Mononuclear cell (primary cell): ENCODE data around the gene ZNF275. TPM values are rescaled to one million over a fixed set of nuclear protein-coding genes. Genes with fewer than 3 reads are reported as not detected.

Experiments
- H3K27me3 ChIP-seq: 2 replicates; pipeline ENCODE4 v1.6.0; 2011; ENCODE audit warnings: low read length, control low read depth; ENCODE audit not compliant: insufficient read depth
- H3K4me1 ChIP-seq: 2 replicates; pipeline ENCODE4 v1.5.1; 2011; ENCODE audit warnings: mild to moderate bottlenecking, low read length, control low read depth; ENCODE audit not compliant: insufficient read depth
- H3K4me3 ChIP-seq: 2 replicates; pipeline ENCODE4 v1.5.1; 2011; ENCODE audit warnings: mild to moderate bottlenecking, low read length, moderate library complexity
- H3K9me3 ChIP-seq: 2 replicates; pipeline ENCODE4 v1.5.1; 2011; ENCODE audit warnings: low read depth, mild to moderate bottlenecking, control low read depth, low read length
- total RNA-seq: library from RNA; depleted of rRNA; stranded (reverse); fragments of >200 nt; gene quantifications from one replicate; pipeline ENCODE4 v1.2.3, GENCODE V29; 2012

Gene ZNF275
- total RNA-seq, 1 donor, result 7.8 TPM

DNA sequence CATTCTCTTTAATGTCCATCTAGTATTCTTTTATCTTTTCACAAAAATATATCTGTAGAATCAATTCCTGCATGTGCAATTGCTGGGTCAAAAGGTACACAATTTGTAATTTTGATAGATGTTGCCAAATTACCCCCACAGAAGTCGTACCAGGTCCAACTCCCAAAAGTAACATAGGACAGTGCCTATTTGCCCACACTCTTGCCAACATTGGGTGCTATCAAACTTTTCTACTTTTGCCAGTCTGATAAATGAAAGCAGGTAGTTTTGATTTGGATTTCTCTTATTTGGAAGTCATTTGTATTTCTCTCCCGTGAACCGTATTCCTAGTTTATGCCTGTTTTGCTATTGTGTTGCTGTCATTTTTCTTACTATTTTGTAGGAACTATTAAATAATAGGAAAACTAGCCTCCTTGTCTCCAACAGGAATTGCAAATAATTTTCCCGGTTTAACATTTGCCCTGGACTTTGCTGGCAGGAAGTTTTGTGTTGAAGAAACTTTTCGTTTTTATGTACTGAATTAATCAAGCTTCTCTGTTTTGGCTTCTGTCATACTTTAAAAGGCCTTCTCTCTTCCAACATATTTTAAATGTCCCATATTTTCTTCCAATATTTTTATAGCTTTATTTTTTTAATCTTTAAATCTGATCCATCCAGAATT is 33.1 kb downstream of the ZNF275 start:
- Histone ChIP-seq H3K4me1 (no peaks in the 10 kb centered on the region), H3K27me3 (no peaks in the 10 kb centered on the region), H3K9me3 (no peaks in the 10 kb centered on the region)

DNA sequence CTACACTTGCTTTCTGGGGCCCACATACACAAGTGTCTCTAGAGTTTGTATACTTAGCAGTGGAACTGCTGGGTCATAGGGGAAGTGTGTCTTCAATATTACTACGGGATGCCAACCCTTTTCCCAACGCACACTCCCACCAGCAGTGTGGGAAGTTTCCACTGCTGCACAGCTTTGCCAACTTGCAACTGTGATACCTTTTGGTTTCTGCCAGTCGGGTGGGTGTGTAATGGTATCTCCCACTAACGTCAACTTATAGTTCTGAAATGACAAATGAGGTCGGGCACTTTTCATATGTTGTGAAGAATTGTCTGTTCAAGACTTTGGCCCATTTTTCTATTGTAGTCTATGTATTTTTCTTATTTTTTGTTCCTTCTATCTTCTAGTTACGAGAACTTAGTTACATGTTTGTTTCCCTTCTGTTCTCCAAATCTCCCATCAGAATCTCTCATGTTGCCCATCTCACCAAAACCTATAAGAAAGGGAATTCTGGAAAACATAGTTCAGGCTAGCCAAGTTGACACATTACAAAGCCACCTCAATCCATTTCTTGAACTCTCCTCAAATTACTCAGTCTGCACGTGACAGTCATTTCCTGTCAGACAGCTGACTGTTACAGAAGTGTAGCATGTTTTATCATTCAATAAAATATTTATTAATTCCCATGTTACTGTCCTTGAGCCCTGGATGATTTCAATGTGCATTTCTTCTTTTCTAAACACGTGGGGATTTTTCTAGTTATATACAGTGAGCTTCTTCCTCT is 36.5 kb downstream of the ZNF275 start:
- no peaks in the 10 kb centered on the region for H3K27me3 ChIP-seq
- H3K4me1 ChIP-seq, result no peaks in the 10 kb centered on the region
- no peak overlapping the region for H3K4me3 ChIP-seq
- no peaks in the 10 kb centered on the region for H3K9me3 ChIP-seq

More for the DNA sequence above, 33.1 kb downstream of the ZNF275 start:
- H3K4me3 ChIP-seq, result no peak overlapping the region

DNA sequence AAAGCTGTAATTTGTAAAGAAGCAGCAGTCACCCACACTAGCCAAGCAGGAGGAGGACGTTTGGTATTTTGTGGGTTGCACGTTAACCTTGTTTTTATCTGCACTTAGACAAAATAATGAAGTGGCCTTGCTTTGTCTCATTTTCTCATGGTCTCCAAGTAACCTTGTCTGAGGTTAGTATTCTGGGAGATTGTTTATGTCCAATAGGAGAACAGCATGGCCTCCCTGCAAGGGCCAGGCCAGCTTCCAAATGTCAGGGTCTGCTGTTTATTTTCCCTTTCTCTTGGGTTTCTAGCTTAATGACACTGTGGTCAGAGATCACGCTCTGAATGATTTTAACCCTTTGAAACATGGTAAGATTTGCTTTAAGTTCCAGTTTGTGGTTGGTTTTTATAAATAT is 37.3 kb downstream of the ZNF275 start:
- Histone ChIP-seq H3K9me3 (no peaks in the 10 kb centered on the region), H3K27me3 (no peaks in the 10 kb centered on the region), H3K4me3 (no peak overlapping the region), H3K4me1 (no peaks in the 10 kb centered on the region)

DNA sequence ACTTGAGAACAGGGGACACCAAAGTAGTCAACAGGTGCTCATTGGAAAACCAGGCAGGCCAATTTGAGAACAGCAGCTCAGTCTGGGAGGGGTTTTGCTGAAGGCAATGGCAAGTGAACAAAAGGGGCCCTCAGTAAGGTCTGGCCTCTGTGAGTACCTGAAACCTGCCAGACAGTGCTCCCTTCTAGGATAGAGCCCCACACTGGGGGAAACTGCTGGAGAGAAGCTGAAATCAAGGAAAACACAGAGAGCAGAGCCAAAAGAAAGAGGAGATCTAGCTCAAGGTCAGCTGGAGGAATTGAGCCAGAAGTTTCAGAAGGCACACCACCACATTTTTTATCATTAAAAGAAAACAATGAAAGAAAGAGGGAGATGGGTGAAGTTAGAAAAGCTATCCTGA is 39.0 kb downstream of the ZNF275 start:
- Histone ChIP-seq H3K4me1 (no peaks in the 10 kb centered on the region), H3K4me3 (no peak overlapping the region), H3K9me3 (no peaks in the 10 kb centered on the region), H3K27me3 (no peaks in the 10 kb centered on the region)

DNA sequence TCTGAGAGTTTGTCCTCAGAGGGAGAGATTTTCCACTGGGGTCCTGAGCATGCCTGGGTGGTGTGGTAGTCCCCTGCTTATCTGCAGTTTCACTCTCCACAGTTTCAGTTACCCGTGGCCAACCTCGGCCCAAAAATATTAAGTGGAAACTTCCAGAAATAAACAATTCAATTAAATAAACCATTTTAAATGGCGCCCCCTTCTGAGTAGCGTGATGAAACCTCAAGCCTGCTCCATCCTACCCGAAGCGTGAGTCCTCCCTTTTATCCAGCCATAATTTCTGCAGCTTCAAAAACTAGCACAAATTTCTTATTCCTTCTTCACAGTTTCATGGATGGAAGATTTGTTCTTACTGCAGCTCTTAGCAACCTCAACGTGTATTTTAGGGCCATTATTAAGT is 40.5 kb downstream of the ZNF275 start:
- Histone ChIP-seq H3K27me3 (no peaks in the 10 kb centered on the region), H3K9me3 (no peaks in the 10 kb centered on the region), H3K4me1 (no peaks in the 10 kb centered on the region)

DNA sequence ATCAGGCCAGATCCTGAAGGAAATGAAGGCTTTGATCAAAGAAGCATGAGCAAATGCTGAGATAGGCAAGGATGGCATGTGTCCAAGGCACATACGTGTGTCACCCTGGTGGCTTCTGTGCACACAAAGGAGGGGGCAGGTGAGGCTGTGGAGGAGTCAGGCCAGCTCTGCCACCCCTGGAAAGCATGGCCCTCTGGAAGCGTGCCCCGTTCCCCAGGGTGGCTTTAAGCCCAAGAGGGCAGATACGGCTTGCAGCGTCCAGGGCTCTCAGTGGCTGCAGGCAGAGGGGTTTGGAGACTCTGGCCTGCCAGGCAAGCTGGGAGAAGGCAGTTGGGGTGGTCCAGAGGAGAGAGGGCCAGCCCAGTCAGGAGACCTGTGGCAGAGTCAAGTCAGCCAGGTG is 41.6 kb downstream of the ZNF275 start:
- no peaks in the 10 kb centered on the region for H3K27me3 ChIP-seq
- H3K9me3 ChIP-seq, result no peaks in the 10 kb centered on the region
- H3K4me3 ChIP-seq, result no peak overlapping the region
- H3K4me1 ChIP-seq, result no peaks in the 10 kb centered on the region

More for the DNA sequence above, 40.5 kb downstream of the ZNF275 start:
- H3K4me3 ChIP-seq, result no peak overlapping the region

DNA sequence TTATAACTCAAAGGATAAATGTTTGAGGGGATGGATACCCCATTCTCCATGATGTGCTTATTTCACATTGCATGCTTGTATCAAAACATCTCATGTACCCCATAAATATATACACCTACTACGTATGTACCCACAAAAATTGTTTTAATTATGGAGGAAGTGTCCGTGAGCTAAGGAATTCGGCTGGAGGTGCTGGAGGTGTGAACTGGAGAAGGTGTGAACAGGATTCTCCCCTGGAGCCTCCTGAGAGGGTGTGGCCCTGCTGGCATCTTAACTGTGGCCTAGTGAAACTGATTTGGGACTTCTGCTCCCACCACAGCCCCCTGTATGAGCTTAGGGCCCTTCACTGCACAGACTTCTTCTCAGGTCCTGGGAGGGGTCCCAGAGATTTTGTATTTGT is 43.8 kb downstream of the ZNF275 start:
- Histone ChIP-seq H3K4me3 (no peak overlapping the region), H3K4me1 (no peaks in the 10 kb centered on the region), H3K27me3 (no peaks in the 10 kb centered on the region), H3K9me3 (no peaks in the 10 kb centered on the region)

DNA sequence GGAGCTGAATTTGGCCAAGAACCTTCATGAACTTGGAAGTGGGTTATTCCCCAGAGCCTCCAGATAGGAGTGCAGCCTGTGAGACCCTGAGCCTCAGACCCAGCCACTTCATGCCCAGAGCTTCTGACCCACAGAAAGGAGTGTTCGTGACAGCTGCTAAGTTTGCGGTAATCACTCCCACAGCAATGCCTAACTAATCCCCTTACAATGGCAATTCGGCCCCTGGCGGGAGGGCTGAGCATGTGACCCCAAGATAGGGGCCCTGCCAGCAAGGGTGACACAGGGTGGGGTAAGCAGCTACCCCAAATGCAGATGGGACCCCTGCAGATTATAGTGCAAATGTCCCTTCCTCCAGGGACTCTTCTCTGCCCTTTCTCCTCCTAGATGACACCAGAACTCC is 44.7 kb downstream of the ZNF275 start:
- no peaks in the 10 kb centered on the region for H3K4me1 ChIP-seq
- no peak overlapping the region for H3K4me3 ChIP-seq
- H3K9me3 ChIP-seq, result no peaks in the 10 kb centered on the region
- no peaks in the 10 kb centered on the region for H3K27me3 ChIP-seq

DNA sequence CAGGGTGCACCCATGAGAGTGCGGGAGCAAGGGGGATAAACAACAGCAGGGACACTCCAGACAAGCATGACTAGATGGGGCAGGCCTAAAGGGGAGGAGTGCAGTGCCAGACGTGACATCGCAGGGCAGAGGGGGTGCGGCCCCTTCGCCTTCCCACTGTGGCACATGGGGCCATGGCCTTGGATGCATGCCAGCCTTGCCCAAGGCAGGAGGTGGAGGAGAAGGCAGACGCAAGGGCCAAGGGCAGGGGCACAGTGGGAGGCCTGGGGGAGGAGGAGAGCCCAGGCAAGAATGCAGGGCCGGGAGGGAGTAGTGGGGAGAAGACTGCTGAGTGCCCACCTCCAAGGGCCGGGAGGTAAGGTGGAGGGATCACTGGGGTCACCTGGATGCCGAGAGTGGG is 45.6 kb downstream of the ZNF275 start:
- Histone ChIP-seq H3K4me3 (no peak overlapping the region), H3K4me1 (no peaks in the 10 kb centered on the region)

DNA sequence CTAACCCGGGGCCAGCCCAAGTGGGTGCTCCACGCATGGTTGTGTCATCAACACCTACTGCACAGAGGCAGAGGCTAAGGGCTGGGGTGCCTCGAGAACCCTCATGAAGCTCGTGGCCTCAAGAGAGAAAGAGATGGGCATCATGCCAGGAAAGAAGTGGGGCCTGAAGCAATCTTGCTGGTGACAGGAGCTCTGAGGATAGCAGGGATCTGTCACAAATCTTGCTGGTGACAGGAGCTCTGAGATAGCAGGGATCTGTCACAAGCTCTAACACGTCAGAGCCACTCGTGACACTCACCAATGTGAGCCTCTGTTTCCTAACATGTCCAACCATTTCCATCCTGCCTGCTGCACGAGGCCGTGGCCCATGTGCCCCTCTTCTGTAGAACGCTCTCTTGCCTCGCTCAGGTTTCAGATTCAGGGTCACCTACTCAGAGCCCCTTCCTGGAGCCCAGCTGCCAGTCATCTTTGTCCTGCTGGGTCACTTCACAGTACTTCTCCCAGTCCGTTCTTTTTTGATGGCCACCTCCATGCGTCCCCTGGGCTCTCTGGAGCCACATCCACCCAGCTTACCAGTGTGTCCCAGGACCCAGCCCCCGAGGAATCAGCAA is 46.1 kb downstream of the ZNF275 start:
- no peak overlapping the region for H3K4me3 ChIP-seq
- H3K27me3 ChIP-seq, result no peaks in the 10 kb centered on the region
- H3K9me3 ChIP-seq, result no peaks in the 10 kb centered on the region
- H3K4me1 ChIP-seq, result no peaks in the 10 kb centered on the region

More for the DNA sequence above, 45.6 kb downstream of the ZNF275 start:
- H3K9me3 ChIP-seq, result no peaks in the 10 kb centered on the region
- H3K27me3 ChIP-seq, result no peaks in the 10 kb centered on the region

DNA sequence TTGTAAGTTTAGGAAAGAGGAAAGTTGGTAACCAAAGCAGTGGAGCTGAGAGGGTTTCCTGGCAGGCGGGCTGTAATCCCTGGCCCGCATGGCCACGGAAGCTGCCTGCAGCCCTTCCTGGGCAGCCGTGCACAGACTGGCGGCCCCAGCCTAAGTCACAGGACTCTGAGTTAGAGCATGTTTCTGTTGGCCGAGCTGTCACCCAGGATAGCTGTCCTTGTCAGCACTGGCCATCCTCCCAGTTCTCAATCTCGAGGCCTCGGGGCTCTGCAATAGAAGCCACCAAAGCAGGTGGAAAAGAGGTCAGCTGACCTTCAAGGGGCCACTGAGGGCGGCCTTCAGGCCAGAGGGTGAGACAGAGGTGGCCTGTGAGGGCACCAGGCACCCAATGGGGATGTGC is 46.7 kb downstream of the ZNF275 start:
- H3K4me3 ChIP-seq, result no peak overlapping the region
- H3K4me1 ChIP-seq, result no peaks in the 10 kb centered on the region
- H3K9me3 ChIP-seq, result no peaks in the 10 kb centered on the region

DNA sequence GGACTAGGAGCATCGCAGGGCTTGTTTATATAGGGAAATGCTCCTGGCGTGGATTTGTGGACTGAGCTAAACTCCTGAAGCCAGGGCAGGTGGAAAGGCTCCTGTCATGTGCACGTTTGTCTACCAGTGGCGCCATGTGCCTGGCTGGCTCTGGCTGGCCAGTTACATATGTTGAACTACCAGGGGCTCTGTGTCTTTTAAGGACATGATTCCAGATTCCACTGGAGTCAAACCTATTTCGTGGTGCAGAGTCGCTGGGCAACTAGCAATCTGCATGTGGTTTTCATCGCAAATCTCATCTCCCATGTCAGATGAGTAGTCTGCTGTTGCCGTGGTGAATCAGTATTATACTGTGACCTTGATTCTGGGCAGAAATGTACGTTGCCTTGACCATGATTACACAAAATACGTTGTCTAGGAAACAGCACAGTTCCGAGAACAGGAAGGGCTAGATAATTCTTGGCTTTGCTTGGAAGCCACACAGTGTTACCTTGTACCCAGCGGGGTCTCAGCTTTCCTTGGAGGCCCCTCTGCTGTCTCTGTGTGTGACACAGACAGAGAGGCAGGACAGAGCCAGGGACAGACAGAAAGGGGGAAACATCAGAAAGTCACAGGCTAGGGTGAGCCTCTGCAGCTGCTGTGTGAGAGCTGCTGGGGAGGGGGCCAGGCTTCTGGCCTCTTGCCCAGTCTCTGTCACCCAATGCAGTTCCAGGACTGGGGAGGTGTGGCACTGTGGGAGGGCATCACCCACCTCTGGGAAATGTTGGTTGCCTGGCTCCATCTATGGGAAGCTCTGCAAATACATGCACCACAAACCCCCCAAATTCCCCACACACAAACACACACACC is 48.0 kb downstream of the ZNF275 start:
- H3K4me3 ChIP-seq, result no peak overlapping the region
- H3K27me3 ChIP-seq, result no peaks in the 10 kb centered on the region

More for the DNA sequence above, 46.7 kb downstream of the ZNF275 start:
- no peaks in the 10 kb centered on the region for H3K27me3 ChIP-seq

DNA sequence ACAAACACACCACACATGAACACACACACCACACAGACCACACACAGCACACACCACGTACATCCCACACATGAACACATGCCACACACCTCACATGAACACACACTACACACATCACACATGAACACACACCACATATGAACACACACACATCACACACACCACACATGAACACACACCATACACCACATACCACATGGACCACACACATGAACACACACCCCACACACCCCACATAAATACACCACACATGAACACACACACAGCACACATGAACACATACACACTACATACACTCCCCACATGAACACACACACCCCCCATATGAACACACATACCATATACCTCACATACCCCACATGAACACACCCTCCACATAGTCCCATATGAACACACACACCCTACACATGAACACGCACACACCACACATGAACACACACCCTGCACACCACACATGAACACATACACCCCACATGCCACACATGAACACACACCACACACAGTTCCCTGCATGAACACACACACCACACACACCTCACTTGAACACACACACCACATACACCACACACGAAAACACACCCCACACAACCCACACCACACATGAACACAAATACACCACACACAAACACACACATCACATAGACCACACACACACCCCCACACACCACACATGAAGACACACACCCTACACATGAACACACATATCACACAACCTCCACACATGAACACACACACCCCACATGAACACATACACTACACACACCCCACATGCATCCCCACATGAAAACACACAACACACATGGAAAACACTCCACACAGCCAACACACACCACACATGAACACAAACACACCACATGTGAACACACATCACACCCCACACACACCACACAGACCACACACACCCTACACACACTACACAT is 48.9 kb downstream of the ZNF275 start:
- Histone ChIP-seq H3K4me1 (no peaks in the 10 kb centered on the region), H3K27me3 (no peaks in the 10 kb centered on the region), H3K4me3 (no peak overlapping the region), H3K9me3 (no peaks in the 10 kb centered on the region)

More for the DNA sequence above, 48.0 kb downstream of the ZNF275 start:
- H3K4me1 ChIP-seq, result no peaks in the 10 kb centered on the region
- H3K9me3 ChIP-seq, result no peaks in the 10 kb centered on the region

DNA sequence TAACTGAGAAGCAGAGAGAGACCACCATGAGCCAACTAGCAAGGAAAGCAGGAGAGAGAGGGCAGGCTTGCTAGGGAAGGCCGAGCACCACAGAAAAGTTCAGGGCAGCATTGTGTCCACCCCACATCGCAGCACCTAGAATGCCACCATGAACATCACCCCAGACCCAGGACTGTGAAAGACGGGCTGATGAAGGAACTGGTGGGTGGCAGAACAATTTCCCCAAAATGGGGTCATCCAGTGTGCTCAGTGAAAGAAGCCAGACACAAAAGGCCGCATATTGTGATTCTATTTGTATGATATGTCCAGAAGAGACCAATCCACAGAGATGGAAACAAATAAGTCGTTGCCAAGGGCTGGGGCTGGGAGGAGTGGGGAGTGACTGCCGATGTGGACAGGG is 50.4 kb downstream of the ZNF275 start:
- Histone ChIP-seq H3K27me3 (no peaks in the 10 kb centered on the region), H3K4me3 (no peak overlapping the region), H3K4me1 (no peaks in the 10 kb centered on the region), H3K9me3 (no peaks in the 10 kb centered on the region)
